Mucosa of descending colon (tissue), 3 donors: ENCODE measurements around the gene INCA1. TPM values are rescaled to one million over a fixed set of nuclear protein-coding genes. Genes with fewer than 3 reads are reported as not detected.

Source experiments
- ATAC-seq: fragments of 200-7000 bp; cut with Tn5 transposase; one replicate; pipeline ENCODE4 v1.9.1; 2020; ENCODE audit warnings: mild to moderate bottlenecking, moderate library complexity
- DNase-seq, 3 donors: peaks; one replicate each; pipeline ENCODE4 v3.0.0-alpha.2; 2020
- H3K36me3 ChIP-seq: fragments of 200-600 bp; one replicate; pipeline ENCODE4 v1.8.0; 2021; ENCODE audit warnings: low read depth, mild to moderate bottlenecking
- H3K4me1 ChIP-seq: fragments of 200-600 bp; one replicate; pipeline ENCODE4 v1.8.0; 2021; ENCODE audit warnings: low read depth, mild to moderate bottlenecking
- H3K4me3 ChIP-seq: fragments of 200-600 bp; one replicate; pipeline ENCODE4 v1.8.0; 2021; ENCODE audit warnings: mild to moderate bottlenecking
- H3K9me3 ChIP-seq: fragments of 200-600 bp; one replicate; pipeline ENCODE4 v1.8.0; 2021; ENCODE audit warnings: mild to moderate bottlenecking
- CTCF ChIP-seq: fragments of 200-600 bp; IDR thresholded peaks from one replicate; pipeline ENCODE4 v1.8.0; 2022; ENCODE audit warnings: antibody characterized with exemption, mild to moderate bottlenecking
- intact Hi-C, 2 donors: fragments of 100-400 bp; cut with DNase I in 1 of 2; cut with micrococcal nuclease in 1 of 2; formaldehyde crosslinking; loops; one replicate each; pipeline versions ENCODE4 v1.11.0 to v1.11.1; 2022; cut with DNase I, micrococcal nuclease
- total RNA-seq, 3 donors: library from RNA; stranded (reverse); fragmentation: NEBNext Ultra II Directional in 2 of 3; extraction: Animal tissue kit (Norgen Biotek cat#: 25700) in 2 of 3; gene quantifications; one replicate each; pipeline versions ENCODE4 v1.2.1 to v1.2.4, GENCODE V29; 2021 to 2023
- donor health status: DM: no; HTN: no; CAD: no; lungs with moderate emphysema.
- donor health status: DM: no; HTN: no; CAD: no.
- donor health status: DM: no; HTN: yes; CAD: no.

The INCA1 gene
- total RNA-seq, 3 donors from 2014 or later: 1.8 to 4.5 (median 3.5) TPM

GRCh38 chr17:5022171-5022711, 24.9 kb upstream of the INCA1 start:
- H3K36me3 ChIP-seq: peaks cover 18% of the 10 kb centered on the region
- no peaks in the 10 kb centered on the region for H3K9me3 ChIP-seq
- intact Hi-C loops: no loop called here
- no peak for DNase-seq
- TF ChIP-seq CTCF: no peak
- no peaks in the 10 kb centered on the region for H3K4me1 ChIP-seq
- H3K4me3 ChIP-seq: no peak overlapping the region
- no peak for ATAC-seq

- Histone ChIP-seq H3K36me3 (peaks cover 18% of the 10 kb centered on the region), H3K4me1 (no peaks in the 10 kb centered on the region), H3K9me3 (no peaks in the 10 kb centered on the region), H3K4me3 (no peak overlapping the region)
- DNase-seq: no peak
- intact Hi-C loops: no loop called here
- no peak for TF ChIP-seq CTCF
- ATAC-seq: no peak
Observed at GRCh38 chr17:5020502-5021023, 23.2 kb upstream of the INCA1 start.

GRCh38 chr17:5019475-5019956, 22.2 kb upstream of the INCA1 start:
- peaks cover 18% of the 10 kb centered on the region for H3K36me3 ChIP-seq

GRCh38 chr17:5014357-5014756, 17.0 kb upstream of the INCA1 start:
- no peak for TF ChIP-seq CTCF
- Histone ChIP-seq H3K4me1 (no peaks in the 10 kb centered on the region), H3K9me3 (no peaks in the 10 kb centered on the region), H3K4me3 (no peak overlapping the region), H3K36me3 (peaks cover 12% of the 10 kb centered on the region)
- no peak for ATAC-seq
- no peak for DNase-seq
- intact Hi-C loops: no loop called here

More at GRCh38 chr17:5019475-5019956, 22.2 kb upstream of the INCA1 start:
- intact Hi-C loops: no loop called here
- no peaks in the 10 kb centered on the region for H3K4me1 ChIP-seq
- no peaks in the 10 kb centered on the region for H3K9me3 ChIP-seq
- H3K4me3 ChIP-seq: no peak overlapping the region
- ATAC-seq (peak; percentile 25), DNase-seq (no peak)
- no peak for TF ChIP-seq CTCF

GRCh38 chr17:5011928-5012327, 14.6 kb upstream of the INCA1 start:
- Histone ChIP-seq H3K4me1 (no peaks in the 10 kb centered on the region), H3K4me3 (no peak overlapping the region), H3K9me3 (no peaks in the 10 kb centered on the region), H3K36me3 (peaks cover 9% of the 10 kb centered on the region)
- intact Hi-C loops: no loop called here
- DNase-seq (no peak), ATAC-seq (no peak)
- TF ChIP-seq CTCF: no peak
